PC-9 (cell line): ENCODE measurements around the gene ADAM17. TPM values are rescaled to one million over a fixed set of nuclear protein-coding genes. Genes with fewer than 3 reads are reported as not detected.

Source experiments
- BruUV-seq: library from RNA; stranded (reverse); fragments of 400-500 nt; replicated peaks from 2 replicates; lab custom pipeline; 2021; lab: Mats Ljungman, UMichigan
- CTCF ChIA-PET: fragments of 300-600 bp; sonication (Branson Sonifier 250); formaldehyde crosslinking; loops from one replicate; lab custom pipeline; 2022; ENCODE audit warnings: antibody characterized with exemption; lab: Charles Lee
- POLR2A ChIA-PET: fragments of 300-600 bp; sonication (Branson Sonifier 250); formaldehyde crosslinking; loops from one replicate; lab custom pipeline; 2022; ENCODE audit warnings: antibody characterized with exemption; ENCODE audit not compliant: unreplicated experiment; lab: Charles Lee
- DNase-seq, 2 experiments: peaks; one replicate each; pipeline versions ENCODE4 v3.0.0 to v3.0.0-alpha.2; 2015 to 2022; ENCODE audit warnings: mixed read lengths in 1 of 2
- H2AFZ ChIP-seq: fragments of 200-600 bp; sonication (generic); 2 replicates; pipeline ENCODE4 v1.8.1; 2017; ENCODE audit warnings: antibody characterized with exemption
- H3F3A ChIP-seq: fragments of 200-600 bp; sonication (generic); 2 replicates; pipeline ENCODE4 v1.8.1; 2017; ENCODE audit warnings: antibody characterized with exemption, mild to moderate bottlenecking, low read depth; ENCODE audit not compliant: insufficient read depth
- H3K27ac ChIP-seq: fragments of 200-600 bp; sonication (generic); 2 replicates; pipeline ENCODE4 v1.6.1; 2016; ENCODE audit warnings: mixed run types
- H3K27me3 ChIP-seq: fragments of 200-600 bp; sonication (generic); 2 replicates; pipeline ENCODE4 v1.6.1; 2016; ENCODE audit warnings: low read depth, mixed run types; ENCODE audit not compliant: insufficient read depth
- H3K36me3 ChIP-seq: fragments of 200-600 bp; sonication (generic); 2 replicates; pipeline ENCODE4 v1.6.1; 2016; ENCODE audit warnings: low read depth, mixed run types
- H3K4me1 ChIP-seq: fragments of 200-600 bp; sonication (generic); replicated peaks from 2 replicates; pipeline ENCODE4 v1.6.1; 2016; ENCODE audit warnings: mixed run types; ENCODE audit not compliant: insufficient read depth
- H3K4me2 ChIP-seq: fragments of 200-600 bp; sonication (generic); 2 replicates; pipeline ENCODE4 v1.6.1; 2017; ENCODE audit warnings: mixed run types
- H3K4me3 ChIP-seq: fragments of 200-600 bp; sonication (generic); 2 replicates; pipeline ENCODE4 v1.6.1; 2016; ENCODE audit warnings: mixed run types
- H3K79me2 ChIP-seq: fragments of 200-600 bp; sonication (generic); 2 replicates; pipeline ENCODE4 v1.6.1; 2017; ENCODE audit warnings: low read depth, mixed run types
- H3K9me2 ChIP-seq: fragments of 200-600 bp; sonication (generic); 2 replicates; pipeline ENCODE4 v1.8.1; 2017; ENCODE audit warnings: mild to moderate bottlenecking; ENCODE audit not compliant: insufficient read depth
- H3K9me3 ChIP-seq: fragments of 200-600 bp; sonication (generic); 2 replicates; pipeline ENCODE4 v1.8.1; 2016; ENCODE audit warnings: low read depth; ENCODE audit not compliant: insufficient read depth
- H4K20me1 ChIP-seq: fragments of 200-600 bp; sonication (generic); 2 replicates; pipeline ENCODE4 v1.8.1; 2017; ENCODE audit not compliant: insufficient read depth
- CTCF ChIP-seq: fragments of 200-600 bp; sonication (generic); conservative IDR thresholded peaks from 2 replicates; pipeline ENCODE4 v1.6.1; 2017; ENCODE audit warnings: mixed run types, antibody characterized with exemption, mild to moderate bottlenecking, moderate library complexity
- EZH2 ChIP-seq: fragments of 200-600 bp; sonication (generic); IDR thresholded peaks from 2 replicates; pipeline ENCODE4 v1.8.0; 2017; ENCODE audit warnings: antibody characterized with exemption, low read depth
- intact Hi-C: fragments of 100-400 bp; cut with micrococcal nuclease; formaldehyde crosslinking; loops from one replicate; pipeline ENCODE4 v1.10.0; 2022; ENCODE audit not compliant: unreplicated experiment
- total RNA-seq: library from RNA; stranded (reverse); gene quantifications from 2 replicates; pipeline ENCODE4 v1.2.3, GENCODE V29; 2021

Gene ADAM17
- total RNA-seq, 1 experiment from 2014 or later = 65.0 TPM

DNA sequence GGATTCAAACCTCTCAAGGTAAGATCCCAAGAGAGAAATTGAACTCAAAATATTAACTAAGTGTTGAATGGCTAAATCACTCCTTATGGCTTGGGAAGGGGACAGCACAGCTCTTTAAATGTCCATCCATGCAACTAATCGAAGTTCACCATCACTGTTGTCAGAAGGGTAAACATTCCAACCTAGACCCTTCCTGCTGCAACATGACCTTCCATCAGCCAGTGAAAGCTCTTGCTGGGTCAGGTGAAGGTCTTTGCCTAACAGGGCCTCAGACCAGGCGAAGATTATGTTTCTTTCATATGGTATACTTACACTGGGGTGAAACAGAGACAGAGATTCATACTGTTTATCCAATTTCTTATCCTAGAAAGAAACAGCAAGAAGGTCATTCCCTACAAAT lies 64.8 kb downstream of the ADAM17 start:
- no peak overlapping the region for H3K4me2 ChIP-seq
- no peaks in the 10 kb centered on the region for H3K4me1 ChIP-seq
- no peaks in the 10 kb centered on the region for H3K79me2 ChIP-seq
- H3K27ac ChIP-seq = no peak overlapping the region
- peaks cover 67% of the 10 kb centered on the region for H3K36me3 ChIP-seq
- no TSS peak for BruUV-seq
- no peak for TF ChIP-seq EZH2
- no peak for TF ChIP-seq CTCF
- no peaks in the 10 kb centered on the region for H3K27me3 ChIP-seq
- H2AFZ ChIP-seq = no peak overlapping the region
- intact Hi-C loops = no loop called here
- no peaks in the 10 kb centered on the region for H3K9me2 ChIP-seq
- POLR2A ChIA-PET = no interaction called here
- H3F3A ChIP-seq = peaks cover 30% of the 10 kb centered on the region; the same call in 1 of the 2 replicates
- CTCF ChIA-PET = no interaction called here
- H3K9me3 ChIP-seq = no peaks in the 10 kb centered on the region
- H3K4me3 ChIP-seq = no peak overlapping the region
- no peak for DNase-seq
- peaks cover 6% of the 10 kb centered on the region for H4K20me1 ChIP-seq

- Histone ChIP-seq H3F3A (peaks cover 30% of the 10 kb centered on the region; the same call in 1 of the 2 replicates), H3K27ac (no peak overlapping the region), H4K20me1 (peaks cover 6% of the 10 kb centered on the region), H3K79me2 (no peaks in the 10 kb centered on the region), H3K9me2 (no peaks in the 10 kb centered on the region), H3K36me3 (peaks cover 75% of the 10 kb centered on the region), H3K9me3 (no peaks in the 10 kb centered on the region), H3K27me3 (no peaks in the 10 kb centered on the region), H3K4me1 (no peaks in the 10 kb centered on the region), H2AFZ (no peak overlapping the region), H3K4me2 (no peak overlapping the region), H3K4me3 (no peak overlapping the region)
- intact Hi-C loops = no loop called here
- ChIA-PET POLR2A (no interaction called here), CTCF (no interaction called here)
- no peak for DNase-seq
- no peak for TF ChIP-seq CTCF
- TF ChIP-seq EZH2 = no peak
- no TSS peak for BruUV-seq
Observed at GRCh38 chr2:9488583-9489547, 66.8 kb downstream of the ADAM17 start.

DNA sequence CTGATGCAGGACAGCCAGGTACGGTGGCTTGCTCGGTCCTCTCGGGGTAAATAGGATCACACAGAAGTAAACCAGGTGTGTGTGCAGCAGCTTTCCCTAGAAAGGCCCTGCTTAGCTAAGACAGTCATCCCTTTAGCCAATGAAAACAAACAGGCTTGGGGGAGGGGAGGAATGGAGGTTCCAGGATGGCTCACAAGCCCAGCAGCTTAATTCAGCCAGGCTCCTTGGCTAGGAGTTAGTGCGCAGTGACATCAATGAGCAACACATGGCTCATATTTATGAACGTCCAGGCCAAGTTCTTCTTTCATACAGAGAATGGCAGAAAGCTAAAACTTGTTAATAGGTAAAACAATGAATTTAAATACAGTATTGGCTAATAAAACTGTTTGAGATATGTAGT lies 71.1 kb downstream of the ADAM17 start:
- ChIA-PET CTCF (no interaction called here), POLR2A (no interaction called here)
- no peak overlapping the region for H3K4me3 ChIP-seq
- no peak overlapping the region for H2AFZ ChIP-seq
- H3K9me2 ChIP-seq = no peaks in the 10 kb centered on the region
- no peaks in the 10 kb centered on the region for H3K79me2 ChIP-seq
- H3K27ac ChIP-seq = 0 out of 2 replicates have a peak overlapping the region, but pooled peaks have one; percentile 11
- BruUV-seq = no TSS peak
- no peaks in the 10 kb centered on the region for H3K9me3 ChIP-seq
- H3K27me3 ChIP-seq = no peaks in the 10 kb centered on the region
- no peaks in the 10 kb centered on the region for H3K4me1 ChIP-seq
- peaks cover 47% of the 10 kb centered on the region; the same call in 1 of the 2 replicates for H3K36me3 ChIP-seq
- H3F3A ChIP-seq = peaks cover 47% of the 10 kb centered on the region; the same call in 1 of the 2 replicates
- intact Hi-C loops = no loop called here
- peaks cover 12% of the 10 kb centered on the region for H4K20me1 ChIP-seq
- TF ChIP-seq CTCF (no peak), EZH2 (no peak)
- no peak overlapping the region for H3K4me2 ChIP-seq
- no peak for DNase-seq
